Hematopoietic multipotent progenitor cell treated with erythropoietin and hydrocortisone succinate and interleukin-3 and kit ligand, for 4 days (in vitro differentiated cells): ENCODE data around the gene OTUB2.
A peak's percentile ranks its signal among the peaks of the same experiment; 100 is the strongest.
"Not testable (repeated sequence)": the region's sequence is repeated elsewhere in the genome, so short reads cannot be mapped to it uniquely, and the experiment has no call there.

Source experiments
- DNase-seq: peaks from one replicate; pipeline ENCODE4 v3.0.0-alpha.2; 2015

The OTUB2 gene

GRCh38 chr14:94062344-94062940 lies 36.3 kb downstream of the OTUB2 start:
- no peak for DNase-seq

- DNase-seq: no peak
These were observed 40.0 kb downstream of the OTUB2 start for GRCh38 chr14:94066089-94066676.

DNA sequence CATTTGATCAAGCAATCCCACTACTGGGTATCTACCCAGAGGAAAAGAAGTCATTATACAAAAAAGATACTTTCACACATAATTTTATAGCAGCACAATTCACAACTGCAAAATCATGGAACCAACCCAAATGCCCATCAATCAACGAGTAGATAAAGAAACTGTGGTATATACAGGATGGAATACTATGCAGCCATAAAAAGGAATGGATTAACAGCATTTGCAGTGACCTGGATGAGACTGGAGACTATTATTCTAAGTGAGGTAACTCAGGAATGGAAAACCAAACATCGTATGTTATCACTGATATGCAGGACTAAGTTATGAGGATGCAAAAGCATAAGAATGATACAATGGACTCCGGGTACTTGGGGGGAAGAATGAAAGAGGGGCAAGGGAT lies 45.9 kb downstream of the OTUB2 start:
- not testable (repeated sequence) for DNase-seq

GRCh38 chr14:94074534-94074933 lies 48.4 kb downstream of the OTUB2 start:
- no peak for DNase-seq

DNA sequence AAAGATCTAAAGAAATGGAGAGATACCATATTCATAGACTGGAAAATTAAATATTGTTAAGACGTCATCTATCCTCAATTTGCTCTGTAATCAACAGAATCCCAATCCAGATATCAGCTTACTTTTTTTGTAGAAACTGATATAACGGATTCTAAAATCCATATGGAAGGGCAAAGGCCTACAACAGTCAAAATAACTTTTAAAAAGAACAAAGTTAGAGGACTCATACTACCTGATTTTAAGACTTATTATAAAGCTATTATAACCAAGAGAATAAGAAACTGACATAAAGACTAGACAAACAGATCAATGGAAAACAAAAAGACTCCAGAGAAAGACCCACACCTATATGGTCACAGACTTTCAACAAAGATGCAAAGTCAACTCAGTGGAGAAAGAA lies 48.9 kb downstream of the OTUB2 start:
- DNase-seq: no peak

- no peak for DNase-seq
These were observed 51.1 kb downstream of the OTUB2 start for GRCh38 chr14:94077111-94077821.

GRCh38 chr14:94077823-94078222 lies 51.7 kb downstream of the OTUB2 start:
- DNase-seq: no peak

- peak; percentile 26 for DNase-seq
These were observed 53.9 kb downstream of the OTUB2 start for GRCh38 chr14:94079891-94080620.

- peak; percentile 98 for DNase-seq
These were observed 54.7 kb downstream of the OTUB2 start, which contains the start of the genes DDX24 and IFI27L1 for GRCh38 chr14:94080621-94081385. Gene DDX24 (minus strand): TSS chr14:94081202. CDS start chr14:94079742, 1,460 bp downstream. Gene IFI27L1 (plus strand): TSS chr14:94081310. CDS start chr14:94096938, 15,628 bp downstream.

DNA sequence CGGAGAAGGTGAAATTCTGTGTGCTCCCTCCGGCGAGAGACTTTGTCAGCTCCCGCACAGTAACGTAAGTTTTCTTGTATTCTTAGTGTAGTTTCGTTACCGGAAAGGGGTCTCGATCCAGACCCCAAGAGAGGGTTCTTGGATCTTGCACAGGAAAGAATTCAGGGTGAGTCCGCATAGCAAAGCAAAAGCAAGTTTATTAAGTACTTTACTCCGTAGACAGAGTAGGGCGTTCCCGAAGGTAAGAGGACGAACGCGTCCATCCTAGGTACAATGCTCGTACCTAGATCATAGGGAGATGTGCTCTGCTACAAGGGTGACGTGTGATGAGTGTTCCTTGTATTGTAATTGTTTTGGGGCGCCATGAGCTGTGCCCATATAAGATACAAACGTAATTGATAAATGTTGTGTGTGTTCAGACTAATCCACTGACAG lies 55.3 kb downstream of the OTUB2 start:
- peak; percentile 45 for DNase-seq

DNA sequence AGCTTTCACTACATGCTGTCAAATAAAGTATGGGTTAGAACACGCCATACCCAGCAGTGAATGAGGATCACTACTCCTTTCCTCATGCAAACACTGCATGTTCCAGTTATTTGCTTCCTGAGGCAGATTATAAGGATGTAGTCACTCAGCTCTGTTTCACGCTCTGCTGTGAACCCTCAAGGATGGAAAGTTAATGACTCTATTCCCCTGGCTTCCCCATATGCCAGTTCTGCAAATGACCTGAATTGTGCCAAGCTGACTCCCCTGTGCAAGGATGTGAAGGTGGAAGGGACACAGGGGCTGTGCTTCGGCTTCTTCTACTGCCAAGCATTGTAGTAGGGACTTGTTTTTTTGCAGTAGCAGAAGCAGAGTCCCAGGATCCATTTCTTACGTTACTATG lies 61.8 kb downstream of the OTUB2 start:
- DNase-seq: no peak

DNA sequence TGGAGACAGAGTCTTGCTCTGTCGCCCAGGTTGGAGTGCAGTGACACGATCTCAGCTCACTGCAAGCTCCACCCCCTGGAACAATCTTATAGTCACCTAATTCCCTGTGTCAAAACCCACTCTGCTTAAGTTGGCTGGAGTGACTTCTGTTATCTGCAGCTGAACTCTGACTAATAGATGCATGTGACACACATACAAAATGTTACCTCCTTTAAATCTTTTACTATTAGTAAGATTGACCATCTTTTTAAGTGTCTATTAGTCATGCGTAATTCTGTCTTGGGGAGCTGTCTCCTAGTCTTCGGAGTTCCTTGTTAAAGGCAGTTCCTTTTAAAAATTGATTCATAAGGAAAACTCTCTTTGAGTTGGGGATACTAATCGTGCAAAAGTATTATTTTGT lies 62.4 kb downstream of the OTUB2 start:
- DNase-seq: no peak

- no peak for DNase-seq
These were observed 63.3 kb downstream of the OTUB2 start for GRCh38 chr14:94089479-94089878.

DNA sequence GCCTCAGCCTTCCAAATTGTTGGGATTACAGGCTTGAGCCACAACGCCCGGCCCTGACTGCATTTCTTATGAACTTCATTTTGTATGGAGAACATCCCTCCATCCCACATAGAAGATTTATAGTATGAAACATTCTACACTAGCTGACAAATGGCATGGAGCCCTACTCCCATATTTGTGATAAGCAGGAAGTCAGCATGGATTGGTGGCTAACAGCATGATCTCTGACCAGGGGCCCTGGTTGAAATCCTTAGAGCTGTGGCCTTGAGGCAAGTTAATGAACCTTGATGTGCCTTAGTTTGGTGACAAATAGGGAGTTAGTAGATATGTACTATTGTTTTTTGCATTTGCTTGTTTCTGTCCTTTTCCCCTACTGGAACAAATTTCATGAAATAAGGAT lies 67.3 kb downstream of the OTUB2 start:
- DNase-seq: no peak

- no peak for DNase-seq
These were observed 71.0 kb downstream of the OTUB2 start for GRCh38 chr14:94097091-94097490.
